NCI-H69 (cell line): ENCODE results near the gene LRRN4CL.
"Not testable (repeated sequence)": the region's sequence is repeated elsewhere in the genome, so short reads cannot be mapped to it uniquely, and the experiment has no call there.

Experiments
- DNase-seq: peaks from one replicate; lab custom pipeline; 2025; lab: John Stamatoyannopoulos, UW

LRRN4CL gene

GRCh38 chr11:62689421-62690183 is at the start of gene LRRN4CL:
LRRN4CL (minus strand) TSS chr11:62689530; CDS start chr11:62688508, 1,022 bp downstream.
- DNase-seq, result no peak

GRCh38 chr11:62737196-62737595 is 47.9 kb upstream of the LRRN4CL start:
- no peak for DNase-seq

- DNase-seq, result peak; percentile 31
These were observed 43.5 kb upstream of the LRRN4CL start for GRCh38 chr11:62732830-62733229.

GRCh38 chr11:62730076-62730475 is 40.7 kb upstream of the LRRN4CL start:
- not testable (repeated sequence) for DNase-seq

DNA sequence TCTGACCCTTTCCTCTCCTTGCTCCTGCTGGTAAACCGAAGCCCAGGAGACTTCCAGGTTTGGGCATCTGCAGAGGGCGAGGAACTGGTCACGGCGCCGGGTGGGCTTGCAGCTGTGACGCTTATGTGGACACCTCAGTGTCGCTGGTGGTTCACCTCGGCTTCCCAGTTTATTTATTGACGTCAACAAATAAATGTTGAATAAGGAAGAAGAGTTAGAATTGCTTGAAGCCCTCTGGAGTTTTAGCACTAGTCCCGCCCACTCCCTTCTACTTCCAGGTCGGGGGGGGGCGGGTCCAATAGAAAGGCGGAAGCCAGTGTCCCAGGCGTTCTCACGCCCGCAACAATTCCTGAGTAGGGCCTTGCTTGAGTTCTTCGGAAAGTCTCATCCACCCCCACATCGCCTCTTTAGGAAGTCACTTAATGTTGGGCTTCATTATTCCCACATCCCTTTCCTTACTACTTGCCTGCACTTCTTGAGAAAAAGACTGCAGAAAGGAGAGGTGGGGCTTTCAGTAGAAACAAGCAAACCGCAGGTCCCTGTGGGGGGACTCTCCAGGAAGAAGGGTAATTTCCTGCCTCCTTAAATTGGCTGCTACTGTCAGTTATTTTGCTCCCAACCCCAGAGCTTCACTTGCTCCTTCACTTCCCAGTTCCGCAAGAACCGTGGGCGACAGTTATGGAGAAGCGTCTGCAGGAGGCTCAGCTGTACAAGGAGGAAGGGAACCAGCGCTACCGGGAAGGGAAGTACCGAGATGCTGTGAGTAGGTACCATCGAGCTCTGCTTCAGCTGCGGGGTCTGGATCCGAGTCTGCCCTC is 39.0 kb upstream of the LRRN4CL start, which contains the start of gene TTC9C:
TTC9C (plus strand) TSS at position 316 of the 818 bp plus-strand sequence; CDS start at position 679, 363 bp downstream.
- peak; percentile 93 for DNase-seq

GRCh38 chr11:62727872-62728170 is 38.5 kb upstream of the LRRN4CL start:
- peak; percentile 99 for DNase-seq

GRCh38 chr11:62727165-62727871 is 38.0 kb upstream of the LRRN4CL start, which contains the start of gene HNRNPUL2:
HNRNPUL2 (minus strand) TSS chr11:62727457; CDS start chr11:62727156, 301 bp downstream.
- DNase-seq, result peak; percentile 100

GRCh38 chr11:62726915-62727164 is 37.5 kb upstream of the LRRN4CL start:
- DNase-seq, result no peak

DNA sequence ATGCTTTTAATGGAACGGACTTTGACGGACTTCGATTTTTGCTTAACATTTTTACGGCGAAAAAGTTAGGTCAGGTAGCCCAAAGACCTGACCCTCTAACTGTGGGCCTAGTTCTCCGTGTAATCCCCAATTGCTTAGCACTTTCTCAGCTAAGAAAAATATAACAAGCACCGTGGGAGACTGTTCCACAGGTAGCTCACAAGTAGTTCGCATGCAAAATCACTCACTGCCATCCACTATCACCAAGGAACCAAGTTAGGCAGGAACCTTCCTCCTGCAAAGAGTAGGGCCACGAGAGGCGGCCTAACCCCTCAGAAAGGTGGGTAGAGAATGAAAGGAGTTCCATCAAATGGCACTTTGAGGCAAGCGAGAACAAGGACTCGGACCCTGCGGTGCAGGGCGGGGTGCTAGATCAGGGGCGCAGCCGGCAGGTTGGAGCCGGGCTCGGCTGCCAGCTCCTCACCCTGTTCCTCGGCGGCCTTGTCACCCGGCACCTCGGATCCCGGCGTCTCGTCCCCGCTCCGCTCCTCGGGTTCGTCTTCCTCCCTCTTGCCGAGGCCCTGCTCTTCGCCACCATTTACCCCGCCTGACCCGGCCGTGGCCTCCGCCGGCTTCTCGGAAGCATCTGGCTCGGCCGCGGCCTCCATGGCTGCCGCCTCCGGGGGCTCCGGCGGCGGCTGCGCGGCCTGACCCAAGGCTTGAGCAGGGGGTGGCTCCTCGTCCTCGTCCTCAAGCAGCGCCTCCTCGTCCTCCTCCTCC is 37.0 kb upstream of the LRRN4CL start:
- DNase-seq, result peak; percentile 48

DNA sequence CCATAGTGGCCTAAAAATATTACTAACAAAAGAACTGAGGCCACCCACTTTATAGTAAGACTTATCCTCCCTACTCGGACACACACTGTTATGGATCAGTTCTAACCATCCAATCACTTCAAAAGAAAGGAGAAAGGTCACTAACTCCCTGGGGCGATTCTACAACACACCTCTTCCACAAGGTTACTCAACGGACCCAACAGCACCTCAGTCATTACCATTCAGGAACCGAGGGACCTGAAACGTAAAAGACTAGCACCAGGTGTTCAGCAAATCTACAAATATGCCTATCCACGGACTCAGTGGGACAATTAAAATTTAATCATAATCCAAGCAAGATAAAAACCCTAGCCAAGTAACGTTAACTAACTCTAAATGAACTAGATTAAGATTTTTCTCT is 36.3 kb upstream of the LRRN4CL start:
- DNase-seq, result peak; percentile 54

- DNase-seq, result no peak
These were observed 34.8 kb upstream of the LRRN4CL start for GRCh38 chr11:62724171-62724570.

- DNase-seq, result no peak
These were observed 32.7 kb upstream of the LRRN4CL start for GRCh38 chr11:62721994-62722393.

DNA sequence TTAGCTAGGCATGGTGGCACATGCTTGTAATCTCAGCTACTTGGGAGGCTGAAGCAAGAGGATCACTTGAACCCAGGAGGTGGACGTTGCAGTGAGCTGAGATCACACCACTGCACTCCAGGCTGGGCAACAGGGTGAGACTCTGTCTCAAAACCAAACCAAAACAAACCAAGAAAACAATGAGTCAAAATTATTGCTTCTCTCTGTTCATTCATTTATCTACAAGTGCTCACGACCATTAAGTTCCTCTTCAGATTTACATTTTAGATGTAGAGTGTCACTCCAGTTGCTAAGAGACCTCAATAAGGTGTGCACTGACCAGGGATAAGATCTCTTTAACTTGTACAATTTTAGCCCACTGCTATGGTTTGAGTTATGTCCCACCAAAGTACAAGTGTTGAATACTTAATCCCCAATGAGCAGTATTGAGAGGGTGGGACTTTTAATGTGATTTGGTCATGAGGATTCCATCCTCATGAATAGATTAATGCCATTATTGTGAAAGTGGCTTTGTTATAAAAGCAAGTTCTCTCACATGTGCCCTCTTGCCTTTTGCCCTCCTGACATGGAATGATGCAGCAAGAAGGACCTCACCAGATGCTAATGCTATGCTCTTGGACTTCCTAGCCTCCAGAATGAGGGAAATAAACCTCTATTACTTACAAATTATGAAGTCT is 30.1 kb upstream of the LRRN4CL start:
- DNase-seq, result no peak

GRCh38 chr11:62716816-62717215 is 27.5 kb upstream of the LRRN4CL start:
- no peak for DNase-seq

- DNase-seq, result no peak
These were observed 26.9 kb upstream of the LRRN4CL start for GRCh38 chr11:62716206-62716605.

GRCh38 chr11:62715150-62716130 is 26.1 kb upstream of the LRRN4CL start:
- no peak for DNase-seq

DNA sequence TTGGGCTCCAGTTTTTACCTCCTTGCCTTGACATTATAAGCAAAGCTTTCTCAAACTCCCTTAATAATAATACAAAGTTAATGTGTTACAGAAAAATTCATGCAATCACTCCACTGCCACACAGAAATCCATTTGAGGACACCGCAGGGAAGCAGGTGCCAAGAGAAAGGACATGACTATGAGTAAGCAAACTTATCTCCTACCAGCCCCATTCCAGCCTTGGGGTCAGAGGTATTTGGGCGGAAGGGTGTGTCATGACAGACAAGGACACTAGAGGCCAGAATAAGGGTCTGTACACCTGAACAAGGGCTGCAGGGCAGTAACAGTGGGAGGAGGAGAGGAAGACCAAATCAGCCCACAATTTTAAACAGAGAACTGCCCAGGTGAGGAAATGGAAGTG is 24.0 kb upstream of the LRRN4CL start:
- DNase-seq, result peak; percentile 21

DNA sequence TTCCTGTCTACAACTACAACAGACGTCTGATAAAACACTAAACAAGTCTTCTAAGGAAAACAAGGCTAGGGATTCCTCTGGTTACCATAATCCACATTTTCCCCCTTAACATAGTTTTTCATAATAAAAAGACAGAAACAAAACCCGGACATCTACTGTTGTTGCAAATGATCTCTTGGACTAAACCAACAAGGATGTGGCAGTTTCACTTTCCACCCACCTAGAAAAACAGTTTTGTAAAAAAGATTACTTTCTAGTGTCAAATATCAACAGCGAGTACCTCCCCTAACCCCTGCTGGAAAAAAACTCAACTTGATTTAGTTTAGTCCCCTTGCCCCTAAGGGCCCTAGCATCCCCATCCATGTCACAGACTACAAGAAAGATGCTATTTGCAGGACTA is 23.5 kb upstream of the LRRN4CL start:
- no peak for DNase-seq

DNA sequence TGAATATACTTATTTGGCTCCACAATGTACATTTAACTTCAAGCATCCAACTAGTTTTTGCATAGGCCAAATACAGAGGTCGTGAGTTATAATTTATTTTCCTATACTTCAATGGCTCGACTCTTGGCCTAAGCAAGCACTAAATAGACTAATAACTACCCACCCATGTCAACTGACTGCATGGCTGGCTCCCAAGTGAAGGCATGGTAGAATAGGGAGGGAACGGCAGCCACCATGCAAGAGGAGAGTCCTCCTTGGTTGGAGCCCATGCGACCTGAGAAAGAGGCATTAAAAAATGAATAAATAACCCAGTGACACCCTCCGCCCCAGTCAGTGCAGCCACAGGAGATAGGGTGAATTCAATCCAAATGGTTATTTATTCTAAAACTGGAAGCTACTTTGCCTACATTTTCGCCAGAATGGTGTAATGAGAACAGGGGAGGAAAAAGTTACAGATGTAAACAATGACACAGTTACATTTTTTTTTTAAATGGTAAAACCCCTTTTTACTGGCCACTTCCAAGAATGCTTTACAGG is 23.0 kb upstream of the LRRN4CL start:
- DNase-seq, result no peak

- DNase-seq, result peak; percentile 57
These were observed 20.6 kb upstream of the LRRN4CL start for GRCh38 chr11:62710001-62710345.
